GM06990 (cell line): Measurements from ENCODE around the gene EHD4.

Experiments
- DNase-seq: peaks from one replicate; pipeline ENCODE4 v3.0.0-alpha.2; 2011; ENCODE audit not compliant: insufficient read length; ENCODE audit errors: extremely low read depth
- H3K27me3 ChIP-seq: replicated peaks from 2 replicates; pipeline ENCODE4 v1.6.0; 2011; ENCODE audit warnings: low read length; ENCODE audit not compliant: control insufficient read depth, insufficient read depth
- H3K36me3 ChIP-seq: 2 replicates; pipeline ENCODE4 v1.5.1; 2011; ENCODE audit warnings: low read length; ENCODE audit not compliant: control insufficient read depth, insufficient read depth
- H3K4me3 ChIP-seq: replicated peaks from 2 replicates; pipeline ENCODE4 v1.5.1; 2011; ENCODE audit warnings: low read depth, mild to moderate bottlenecking, control low read depth, low read length
- TF ChIP-seq, protein P1 (sequence below): IDR thresholded peaks from 2 replicates; pipeline ENCODE4 v1.5.1; 2011; ENCODE audit warnings: low read length, control low read depth, mild to moderate bottlenecking, inconsistent platforms; ENCODE audit not compliant: insufficient read depth, poor library complexity, severe bottlenecking

EHD4 gene

DNA sequence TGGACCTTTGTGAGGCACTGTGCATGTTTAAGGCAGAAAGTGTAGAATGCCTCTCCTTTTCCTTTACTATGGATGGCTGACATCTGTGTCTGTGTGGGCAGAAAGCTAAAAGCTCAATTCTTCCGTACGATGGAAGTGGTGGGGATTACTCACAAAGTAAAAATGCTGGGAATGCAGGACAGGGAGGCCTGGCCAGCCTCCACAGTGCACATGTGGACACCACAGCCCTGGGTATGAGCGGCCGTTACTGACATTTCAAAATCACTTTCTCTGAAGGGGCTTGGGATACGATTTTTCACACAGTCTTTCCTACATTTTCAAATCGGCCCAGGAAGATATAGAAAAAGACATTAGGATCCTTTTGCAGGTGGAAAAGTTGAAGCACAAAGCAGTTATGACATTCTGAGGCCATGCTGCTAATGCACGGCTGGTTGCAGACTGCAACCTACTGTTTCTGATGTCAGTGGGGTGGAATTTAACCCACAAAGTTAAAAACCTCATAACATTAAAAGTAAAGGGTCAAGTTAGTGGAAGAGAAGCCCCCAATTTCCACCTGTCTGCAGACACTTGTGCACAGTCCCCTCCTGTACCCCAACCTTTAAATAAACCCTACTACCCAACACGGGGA is 27.9 kb downstream of the EHD4 start:
- no peak overlapping the region for H3K4me3 ChIP-seq
- no peak for DNase-seq
- TF ChIP-seq, protein P1, sequence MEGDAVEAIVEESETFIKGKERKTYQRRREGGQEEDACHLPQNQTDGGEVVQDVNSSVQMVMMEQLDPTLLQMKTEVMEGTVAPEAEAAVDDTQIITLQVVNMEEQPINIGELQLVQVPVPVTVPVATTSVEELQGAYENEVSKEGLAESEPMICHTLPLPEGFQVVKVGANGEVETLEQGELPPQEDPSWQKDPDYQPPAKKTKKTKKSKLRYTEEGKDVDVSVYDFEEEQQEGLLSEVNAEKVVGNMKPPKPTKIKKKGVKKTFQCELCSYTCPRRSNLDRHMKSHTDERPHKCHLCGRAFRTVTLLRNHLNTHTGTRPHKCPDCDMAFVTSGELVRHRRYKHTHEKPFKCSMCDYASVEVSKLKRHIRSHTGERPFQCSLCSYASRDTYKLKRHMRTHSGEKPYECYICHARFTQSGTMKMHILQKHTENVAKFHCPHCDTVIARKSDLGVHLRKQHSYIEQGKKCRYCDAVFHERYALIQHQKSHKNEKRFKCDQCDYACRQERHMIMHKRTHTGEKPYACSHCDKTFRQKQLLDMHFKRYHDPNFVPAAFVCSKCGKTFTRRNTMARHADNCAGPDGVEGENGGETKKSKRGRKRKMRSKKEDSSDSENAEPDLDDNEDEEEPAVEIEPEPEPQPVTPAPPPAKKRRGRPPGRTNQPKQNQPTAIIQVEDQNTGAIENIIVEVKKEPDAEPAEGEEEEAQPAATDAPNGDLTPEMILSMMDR, result no peak
- H3K36me3 ChIP-seq, result peaks cover 34% of the 10 kb centered on the region
- H3K27me3 ChIP-seq, result no peaks in the 10 kb centered on the region

DNA sequence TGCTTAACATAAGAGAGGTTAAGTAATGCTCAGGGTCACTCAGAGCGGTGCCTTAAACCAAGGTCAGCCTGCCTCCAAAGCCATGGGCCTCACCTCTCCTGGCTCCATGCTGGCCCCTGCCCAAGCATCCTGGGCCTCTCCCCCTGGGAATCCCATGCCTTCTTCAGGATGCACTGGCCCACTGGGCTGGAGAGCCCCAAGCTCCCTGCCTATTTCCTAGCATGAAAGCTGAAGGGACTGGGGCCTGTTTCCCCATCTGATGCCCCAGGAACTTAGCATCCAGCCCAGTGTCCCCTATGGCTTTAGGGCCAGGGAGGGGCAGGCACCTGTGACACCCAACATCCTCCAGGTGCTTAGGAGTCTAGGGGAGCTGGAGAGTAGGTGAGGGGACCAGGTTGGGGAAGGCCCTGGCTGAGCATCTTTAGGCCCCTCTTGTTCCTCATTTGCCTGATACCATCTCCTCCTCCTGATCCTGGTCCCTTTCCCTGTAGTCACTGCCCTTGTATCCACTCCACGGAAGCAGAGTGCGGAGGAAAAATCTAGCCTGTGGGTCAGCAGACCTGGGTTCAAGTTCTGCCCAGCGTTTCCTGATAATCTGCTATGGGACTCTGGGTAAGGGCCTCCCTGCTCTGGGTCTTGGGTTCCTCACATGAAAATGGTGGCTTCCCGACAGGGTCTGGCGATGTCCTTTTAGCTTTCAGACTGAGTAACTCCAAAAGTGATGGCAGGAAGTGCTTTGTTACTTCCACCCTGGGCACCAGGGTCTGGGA is 28.6 kb downstream of the EHD4 start:
- Histone ChIP-seq H3K4me3 (no peak overlapping the region), H3K27me3 (no peaks in the 10 kb centered on the region), H3K36me3 (peaks cover 33% of the 10 kb centered on the region)
- TF ChIP-seq, protein P1, result no peak
- no peak for DNase-seq

DNA sequence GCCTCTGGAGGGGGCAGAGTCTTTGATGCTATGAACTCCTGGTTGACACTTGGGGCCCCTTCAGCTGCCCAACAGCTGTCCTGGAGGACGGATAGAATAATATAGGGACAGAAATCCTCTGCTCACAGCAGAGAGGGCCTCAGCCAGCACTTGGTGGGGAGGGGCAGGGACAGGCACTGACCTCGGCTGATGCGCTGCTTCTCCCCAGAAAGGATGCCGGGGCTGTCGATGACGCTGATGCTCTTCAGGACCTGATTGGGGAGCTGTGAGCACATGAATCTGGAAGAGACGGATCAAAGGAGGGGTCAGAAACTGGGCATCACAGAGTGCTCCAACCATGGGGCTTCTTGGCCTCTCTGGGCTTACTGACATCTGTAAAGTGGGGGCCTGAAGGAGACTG is 29.5 kb downstream of the EHD4 start:
- TF ChIP-seq, protein P1, result no peak
- no peak for DNase-seq
- H3K4me3 ChIP-seq, result no peak overlapping the region
- peaks cover 33% of the 10 kb centered on the region for H3K36me3 ChIP-seq
- H3K27me3 ChIP-seq, result no peaks in the 10 kb centered on the region

DNA sequence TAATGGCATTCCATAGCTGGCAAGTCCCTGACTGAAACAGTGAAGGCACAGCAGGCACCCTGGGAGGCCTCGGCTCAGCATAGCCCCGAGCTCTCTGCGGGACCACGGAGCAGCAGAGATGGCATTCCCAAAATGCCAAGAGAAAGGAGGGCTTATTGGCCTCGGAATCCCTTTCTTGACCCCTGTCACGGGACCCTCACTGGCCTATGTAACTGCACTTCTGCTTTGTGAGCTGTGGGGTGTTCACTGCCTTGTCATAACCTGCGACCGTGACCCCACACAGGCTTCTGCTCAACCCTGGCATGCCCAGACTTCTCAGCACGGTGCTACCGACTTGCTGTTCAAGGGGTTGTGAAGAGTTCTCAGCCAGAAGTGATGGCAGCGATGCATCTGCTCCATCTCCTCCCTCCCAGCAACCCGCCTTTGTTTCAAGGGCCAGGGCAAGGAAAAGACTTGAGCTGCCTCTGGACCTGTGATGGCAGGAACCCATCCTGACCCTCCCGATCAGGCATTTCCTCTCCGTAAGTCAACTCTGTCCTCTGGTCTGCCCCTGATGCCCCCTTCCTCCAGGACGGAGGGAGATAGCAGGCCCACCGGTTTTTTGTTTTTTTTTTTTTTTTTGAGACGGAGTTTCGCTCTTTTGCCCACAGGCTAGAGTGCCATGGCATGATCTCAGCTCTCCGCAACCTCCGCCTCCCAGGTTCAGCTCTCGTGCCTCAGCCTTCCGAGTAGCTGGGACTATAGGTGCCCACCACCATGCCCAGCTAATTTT is 30.5 kb downstream of the EHD4 start:
- Histone ChIP-seq H3K36me3 (peaks cover 31% of the 10 kb centered on the region), H3K27me3 (no peaks in the 10 kb centered on the region), H3K4me3 (no peak overlapping the region)
- TF ChIP-seq, protein P1, result no peak
- no peak for DNase-seq

DNA sequence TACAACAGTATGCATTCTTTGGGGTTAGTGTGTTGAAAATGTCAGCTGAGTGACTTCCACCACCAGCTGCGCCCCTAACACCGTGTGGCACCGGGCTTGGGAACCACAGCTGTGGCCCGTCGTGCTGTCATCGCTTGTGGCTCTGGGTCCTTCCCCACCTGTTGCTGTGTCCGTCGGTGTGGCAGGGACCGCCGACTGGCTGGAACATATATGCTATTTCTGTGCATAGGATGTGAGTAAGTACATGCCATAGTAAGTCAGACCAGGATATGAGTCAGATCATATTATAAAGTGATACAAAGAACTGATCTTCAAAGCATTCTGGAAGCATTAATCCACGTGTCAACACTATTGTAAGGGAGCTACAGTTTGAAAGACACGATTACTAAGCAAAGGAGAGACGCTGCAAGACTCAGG is 31.9 kb downstream of the EHD4 start:
- TF ChIP-seq, protein P1, result no peak
- no peak overlapping the region for H3K4me3 ChIP-seq
- H3K36me3 ChIP-seq, result peaks cover 28% of the 10 kb centered on the region
- H3K27me3 ChIP-seq, result no peaks in the 10 kb centered on the region
- DNase-seq, result no peak
